Trophoblast cell (in vitro differentiated cells and primary cell): Measurements from ENCODE around the gene MTHFD1L.

Source experiments
- DNase-seq, 2 donors: peaks; one replicate each; pipeline ENCODE4 v3.0.0-alpha.2; 2016
- H2AFZ ChIP-seq: 2 replicates; pipeline ENCODE4 v1.6.1; 2013; ENCODE audit warnings: low read length, moderate library complexity, mild to moderate bottlenecking; ENCODE audit not compliant: insufficient read depth, poor library complexity
- H2AK5ac ChIP-seq: 2 replicates; pipeline ENCODE4 v1.6.1; 2013; ENCODE audit warnings: mild to moderate bottlenecking, low read length
- H2BK120ac ChIP-seq: 2 replicates; pipeline ENCODE4 v1.6.1; 2013; ENCODE audit warnings: low read length, mild to moderate bottlenecking, moderate library complexity; ENCODE audit not compliant: insufficient read depth, poor library complexity
- H2BK12ac ChIP-seq: 2 replicates; pipeline ENCODE4 v1.6.1; 2013; ENCODE audit warnings: mild to moderate bottlenecking, low read length, moderate library complexity
- H2BK5ac ChIP-seq: 2 replicates; pipeline ENCODE4 v1.6.1; 2013; ENCODE audit warnings: low read length, low read depth, moderate library complexity, mild to moderate bottlenecking; ENCODE audit not compliant: poor library complexity
- H3K14ac ChIP-seq: 2 replicates; pipeline ENCODE4 v1.6.1; 2013; ENCODE audit warnings: mild to moderate bottlenecking, low read length
- H3K18ac ChIP-seq: 2 replicates; pipeline ENCODE4 v1.6.1; 2013; ENCODE audit warnings: mild to moderate bottlenecking, low read length
- H3K23ac ChIP-seq: 2 replicates; pipeline ENCODE4 v1.6.1; 2013; ENCODE audit warnings: low read length
- H3K27ac ChIP-seq: 2 replicates; pipeline ENCODE4 v1.5.1; 2013; ENCODE audit warnings: low read depth, mild to moderate bottlenecking, inconsistent platforms, low read length, moderate library complexity
- H3K27me3 ChIP-seq: 2 replicates; pipeline ENCODE4 v1.6.1; 2013; ENCODE audit warnings: inconsistent platforms, mild to moderate bottlenecking, low read length, moderate library complexity; ENCODE audit not compliant: insufficient read depth
- H3K36me3 ChIP-seq, 2 experiments: 1 replicate in 1 of 2; 2 replicates in 1 of 2; pipeline ENCODE4 v1.6.1; 2013; ENCODE audit warnings: low read length in 2 of 2, mild to moderate bottlenecking in 2 of 2, moderate library complexity in 1 of 2; ENCODE audit not compliant: insufficient read depth in 2 of 2, control insufficient read depth in 1 of 2
- H3K4ac ChIP-seq: 2 replicates; pipeline ENCODE4 v1.6.1; 2013; ENCODE audit warnings: low read depth, mild to moderate bottlenecking, low read length, moderate library complexity
- H3K4me1 ChIP-seq, 2 experiments: 1 replicate in 1 of 2; 2 replicates in 1 of 2; pipeline ENCODE4 v1.6.1; 2013; ENCODE audit warnings: low read length in 2 of 2, mild to moderate bottlenecking in 2 of 2, moderate library complexity in 1 of 2; ENCODE audit not compliant: insufficient read depth in 2 of 2, control insufficient read depth in 1 of 2
- H3K4me2 ChIP-seq: 2 replicates; pipeline ENCODE4 v1.6.1; 2013; ENCODE audit warnings: inconsistent platforms, mild to moderate bottlenecking, low read length, moderate library complexity
- H3K4me3 ChIP-seq: 2 replicates; pipeline ENCODE4 v1.5.1; 2013; ENCODE audit warnings: mild to moderate bottlenecking, low read depth, low read length, inconsistent platforms
- H3K79me1 ChIP-seq: one replicate; pipeline ENCODE4 v1.6.1; 2013; ENCODE audit warnings: low read length
- H3K79me2 ChIP-seq: 2 replicates; pipeline ENCODE4 v1.6.1; 2013; ENCODE audit warnings: low read length, mild to moderate bottlenecking; ENCODE audit not compliant: control insufficient read depth, insufficient read depth, poor library complexity
- H3K9ac ChIP-seq: 2 replicates; pipeline ENCODE4 v1.6.1; 2013; ENCODE audit warnings: mild to moderate bottlenecking, low read length
- H3K9me3 ChIP-seq: 2 replicates; pipeline ENCODE4 v1.6.1; 2013; ENCODE audit warnings: low read depth, mild to moderate bottlenecking, control low read depth, inconsistent platforms, low read length; ENCODE audit not compliant: insufficient read depth
- H4K12ac ChIP-seq: 2 replicates; pipeline ENCODE4 v1.6.1; 2013; ENCODE audit warnings: low read depth, mild to moderate bottlenecking, low read length, moderate library complexity
- H4K8ac ChIP-seq: 2 replicates; pipeline ENCODE4 v1.6.1; 2013; ENCODE audit warnings: low read depth, mild to moderate bottlenecking, low read length, moderate library complexity
- H4K91ac ChIP-seq: one replicate; pipeline ENCODE4 v1.6.1; 2013; ENCODE audit warnings: low read depth, mild to moderate bottlenecking, low read length, moderate library complexity
- WGBS: extraction: QIAGEN DNeasy Blood & Tissue Kit; methylation state at CpG from one replicate; pipeline ENCODE4 v1.1.7; 2013; ENCODE audit warnings: missing lambda C conversion rate; ENCODE audit not compliant: insufficient read length, insufficient coverage; ENCODE audit errors: extremely low coverage; 5-methylcytosine and 5-hydroxymethylcytosine counted together

MTHFD1L gene

DNA sequence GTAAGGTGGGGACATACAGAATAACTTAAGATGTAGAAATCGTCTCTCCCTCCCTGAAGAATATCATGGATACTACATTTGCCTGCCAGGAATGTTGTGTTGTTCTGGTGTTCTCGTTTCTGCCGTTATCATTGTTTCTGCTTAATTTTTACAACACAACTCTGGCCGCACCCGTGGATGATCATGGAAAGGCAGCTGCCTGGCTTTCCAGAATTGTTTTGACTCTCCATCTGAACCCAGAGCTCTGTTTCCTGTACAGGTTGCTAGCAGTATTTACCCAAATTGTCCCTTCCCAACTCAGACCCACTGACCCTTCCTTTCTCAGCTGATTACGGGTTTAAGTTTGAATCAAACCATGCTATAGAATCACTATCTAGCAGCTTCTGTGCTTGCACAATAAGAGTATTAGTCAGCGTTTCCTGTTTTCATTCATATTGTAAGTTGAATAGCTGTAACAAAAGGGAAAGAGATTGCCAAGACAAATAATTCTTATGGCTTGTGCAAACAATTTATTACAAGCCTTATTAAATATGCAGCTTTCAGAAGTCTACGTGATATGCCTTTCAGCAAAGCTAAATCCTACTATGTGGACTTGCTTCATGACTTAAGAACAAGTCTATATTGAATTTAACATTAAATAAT lies 139.0 kb downstream of the MTHFD1L start:
- Histone ChIP-seq H2BK120ac (no peak overlapping the region), H4K8ac (no peak overlapping the region), H3K9me3 (no peaks in the 10 kb centered on the region), H3K27me3 (no peaks in the 10 kb centered on the region), H3K79me2 (no peaks in the 10 kb centered on the region), H4K12ac (no peak overlapping the region), H3K4me1 (no peaks in the 10 kb centered on the region), H3K23ac (no peak overlapping the region), H2BK5ac (no peak overlapping the region), H2AK5ac (no peak overlapping the region), H3K4me3 (no peak overlapping the region), H2AFZ (no peak overlapping the region), H3K79me1 (no peaks in the 10 kb centered on the region), H3K14ac (no peak overlapping the region), H2BK12ac (no peak overlapping the region), H3K9ac (no peak overlapping the region), H3K4ac (no peak overlapping the region), H4K91ac (no peak overlapping the region), H3K4me2 (no peak overlapping the region), H3K18ac (no peak overlapping the region), H3K36me3 (no peaks in the 10 kb centered on the region), H3K27ac (no peak overlapping the region)
- WGBS, result no CpG with 5 or more reads among the region's 8 CpGs
- DNase-seq, result peak; percentile 9 to 79

DNA sequence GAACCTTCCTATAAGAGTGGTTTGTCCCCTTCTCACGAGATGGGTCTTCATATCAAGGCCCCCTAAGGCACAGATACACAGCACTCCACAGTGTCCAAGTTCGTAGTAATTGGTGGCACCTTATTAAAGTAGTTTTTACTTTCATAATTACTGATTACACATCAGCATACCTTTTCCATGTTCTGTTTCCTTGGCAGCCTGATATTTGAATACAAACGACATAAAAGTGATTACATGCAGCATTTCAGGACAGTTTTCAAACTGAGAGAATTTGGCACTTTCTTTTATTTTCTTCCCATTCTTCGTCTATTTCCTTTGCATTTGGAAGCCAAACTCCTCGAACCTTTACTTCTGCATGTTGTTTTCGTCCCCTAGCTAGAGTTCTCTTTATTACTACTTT lies 139.7 kb downstream of the MTHFD1L start:
- no CpG with 5 or more reads among the region's 6 CpGs for WGBS
- H3K23ac ChIP-seq, result no peak overlapping the region

DNA sequence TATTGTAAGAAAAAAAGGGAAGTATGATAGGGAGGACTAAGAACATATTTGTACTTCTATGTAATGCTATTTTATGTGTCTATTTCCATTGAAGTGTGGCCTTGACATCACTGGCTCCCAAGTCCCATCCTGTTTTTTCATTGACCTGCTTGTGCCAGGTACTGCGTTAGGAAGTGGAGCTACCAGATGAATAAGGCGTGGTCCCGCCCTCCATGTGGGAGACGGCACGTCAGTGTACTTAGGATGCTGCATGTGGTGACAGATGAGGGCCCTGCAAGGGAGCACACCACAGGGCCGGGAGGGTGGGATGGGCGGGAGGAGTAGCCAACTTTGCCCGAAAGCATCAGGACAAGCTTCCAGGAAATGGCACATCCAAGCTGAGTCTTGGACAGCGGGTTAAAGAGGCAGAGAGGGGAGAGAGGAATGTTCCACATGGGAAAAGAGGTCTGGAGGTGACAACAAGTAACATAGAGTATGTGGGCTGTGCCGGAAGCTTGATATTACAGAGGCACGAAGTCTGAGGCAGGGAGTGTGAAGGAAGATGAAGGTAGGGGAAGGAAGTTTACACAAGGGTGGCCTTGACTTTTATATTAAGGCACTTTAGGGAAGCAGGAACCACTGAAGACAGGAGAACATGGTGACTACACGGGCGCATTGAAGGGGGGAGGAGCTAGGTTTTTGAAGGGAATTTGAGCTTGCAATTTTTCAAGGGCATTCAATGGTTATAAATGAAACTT lies 140.6 kb downstream of the MTHFD1L start:
- no peaks in the 10 kb centered on the region for H3K4me1 ChIP-seq
- H3K79me1 ChIP-seq, result no peaks in the 10 kb centered on the region
- H2BK12ac ChIP-seq, result no peak overlapping the region
- no peak overlapping the region for H4K8ac ChIP-seq
- H3K27ac ChIP-seq, result no peak overlapping the region
- peak overlapping the region; percentile 34 for H3K4me3 ChIP-seq
- no peak overlapping the region for H3K14ac ChIP-seq
- no peak overlapping the region for H4K12ac ChIP-seq
- no peak overlapping the region for H2BK5ac ChIP-seq
- H2AK5ac ChIP-seq, result no peak overlapping the region
- no peak for DNase-seq
- H3K79me2 ChIP-seq, result no peaks in the 10 kb centered on the region
- no peaks in the 10 kb centered on the region for H3K9me3 ChIP-seq
- H3K4ac ChIP-seq, result no peak overlapping the region
- peak overlapping the region; percentile 37 for H3K23ac ChIP-seq
- WGBS, result no CpG with 5 or more reads among the region's 13 CpGs
- H3K18ac ChIP-seq, result no peak overlapping the region
- H3K27me3 ChIP-seq, result no peaks in the 10 kb centered on the region
- no peak overlapping the region for H4K91ac ChIP-seq
- H2BK120ac ChIP-seq, result no peak overlapping the region
- H3K36me3 ChIP-seq, result peaks cover 0 to 1% of the 10 kb centered on the region in 2 experiments
- no peak overlapping the region for H3K9ac ChIP-seq
- no peak overlapping the region for H2AFZ ChIP-seq
- no peak overlapping the region for H3K4me2 ChIP-seq

More for the DNA sequence above, 139.7 kb downstream of the MTHFD1L start:
- H3K9ac ChIP-seq, result no peak overlapping the region
- H3K9me3 ChIP-seq, result no peaks in the 10 kb centered on the region
- H3K27ac ChIP-seq, result no peak overlapping the region
- H4K12ac ChIP-seq, result no peak overlapping the region
- H3K4ac ChIP-seq, result no peak overlapping the region
- no peaks in the 10 kb centered on the region for H3K4me1 ChIP-seq
- no peak overlapping the region for H3K4me3 ChIP-seq
- H2AFZ ChIP-seq, result no peak overlapping the region
- no peak overlapping the region for H2BK120ac ChIP-seq
- no peaks in the 10 kb centered on the region for H3K79me2 ChIP-seq
- no peak overlapping the region for H4K91ac ChIP-seq
- H2BK5ac ChIP-seq, result no peak overlapping the region
- no peak overlapping the region for H4K8ac ChIP-seq
- no peaks in the 10 kb centered on the region for H3K79me1 ChIP-seq
- no peak overlapping the region for H3K18ac ChIP-seq
- no peak overlapping the region for H3K14ac ChIP-seq
- H2AK5ac ChIP-seq, result no peak overlapping the region
- H3K36me3 ChIP-seq, result peaks cover 0 to 1% of the 10 kb centered on the region in 2 experiments
- DNase-seq, result no peak
- H2BK12ac ChIP-seq, result no peak overlapping the region
- no peaks in the 10 kb centered on the region for H3K27me3 ChIP-seq
- H3K4me2 ChIP-seq, result no peak overlapping the region

DNA sequence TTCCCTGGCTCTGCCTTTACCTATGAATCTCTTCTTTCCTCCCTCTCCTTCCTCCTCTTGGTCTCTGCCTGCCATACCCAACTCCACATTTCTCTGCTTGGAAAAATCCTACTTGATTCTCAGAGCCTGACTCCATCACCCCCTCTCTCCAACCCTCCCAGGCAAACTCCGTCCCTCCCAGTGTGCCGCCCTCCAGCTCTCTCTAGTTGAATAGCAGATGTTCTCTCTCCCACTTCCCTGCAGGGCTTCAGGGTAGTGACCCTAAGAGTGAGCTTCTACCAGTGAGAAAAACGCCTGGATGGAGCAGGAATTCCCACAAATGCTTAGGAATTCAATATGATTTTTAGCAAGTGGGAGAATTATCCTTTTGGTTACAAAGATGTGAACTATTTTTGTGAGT lies 141.6 kb downstream of the MTHFD1L start:
- no peak overlapping the region for H4K12ac ChIP-seq
- H2AFZ ChIP-seq, result no peak overlapping the region
- no peak overlapping the region for H4K8ac ChIP-seq
- no peak overlapping the region for H4K91ac ChIP-seq
- H3K18ac ChIP-seq, result no peak overlapping the region
- no peak overlapping the region for H3K4me2 ChIP-seq
- no peak overlapping the region for H3K23ac ChIP-seq
- no peak overlapping the region for H2BK120ac ChIP-seq
- H3K27ac ChIP-seq, result no peak overlapping the region
- no peak overlapping the region for H3K14ac ChIP-seq
- no peaks in the 10 kb centered on the region for H3K79me2 ChIP-seq
- no peaks in the 10 kb centered on the region for H3K27me3 ChIP-seq
- peaks cover 0 to 1% of the 10 kb centered on the region in 2 experiments for H3K36me3 ChIP-seq
- H3K79me1 ChIP-seq, result no peaks in the 10 kb centered on the region
- H2AK5ac ChIP-seq, result no peak overlapping the region
- no peak overlapping the region for H2BK5ac ChIP-seq
- no peaks in the 10 kb centered on the region for H3K9me3 ChIP-seq
- no CpG with 5 or more reads among the region's 3 CpGs for WGBS
- H3K4ac ChIP-seq, result no peak overlapping the region
- no peak overlapping the region for H3K9ac ChIP-seq
- no peak for DNase-seq
- no peaks in the 10 kb centered on the region for H3K4me1 ChIP-seq
- H2BK12ac ChIP-seq, result no peak overlapping the region
- H3K4me3 ChIP-seq, result no peak overlapping the region
